NCI-H345 (cell line): ENCODE data around the gene FAM184B.

Source experiments
- DNase-seq: peaks from one replicate; lab custom pipeline; 2025; lab: John Stamatoyannopoulos, UW

The FAM184B gene

GRCh38 chr4:17773135-17773698 lies 8.2 kb downstream of the FAM184B start:
- no peak for DNase-seq

- no peak for DNase-seq
Observed at GRCh38 chr4:17771284-17771908, 10.0 kb downstream of the FAM184B start.

- no peak for DNase-seq
Observed at GRCh38 chr4:17770845-17771244, 10.6 kb downstream of the FAM184B start.

GRCh38 chr4:17769406-17770174 lies 11.8 kb downstream of the FAM184B start:
- DNase-seq = no peak

DNA sequence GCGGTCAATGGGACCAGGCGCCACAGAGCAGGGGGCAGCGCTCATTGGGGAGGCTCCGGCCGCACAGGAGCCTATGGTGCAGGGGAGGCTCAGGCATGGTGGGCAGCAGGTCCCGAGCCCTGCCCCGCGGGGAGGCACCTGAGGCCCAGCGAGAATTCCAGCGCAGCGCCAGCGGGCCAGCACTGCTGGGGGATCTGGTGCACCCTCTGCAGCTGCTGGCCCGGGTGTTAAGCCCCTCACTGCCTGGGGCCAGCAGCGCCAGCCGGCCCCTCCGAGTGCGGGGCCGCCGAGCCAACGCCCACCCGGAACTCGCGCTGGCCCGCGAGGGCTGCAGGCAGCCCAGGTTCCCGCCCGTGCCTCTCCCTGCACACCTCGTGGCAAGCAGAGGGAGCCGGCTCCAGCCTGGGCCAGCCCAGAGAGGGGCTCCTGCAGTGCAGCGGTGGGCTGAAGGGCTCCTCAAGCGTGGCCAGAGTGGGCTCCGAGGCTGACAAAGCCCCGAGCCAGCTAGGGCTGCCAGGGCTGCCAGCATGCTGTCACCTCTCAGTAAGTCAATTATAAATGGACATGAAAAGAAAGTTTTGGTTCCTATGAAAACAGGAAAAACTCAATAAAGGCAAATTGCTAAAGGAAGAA lies 14.5 kb downstream of the FAM184B start:
- no peak for DNase-seq

DNA sequence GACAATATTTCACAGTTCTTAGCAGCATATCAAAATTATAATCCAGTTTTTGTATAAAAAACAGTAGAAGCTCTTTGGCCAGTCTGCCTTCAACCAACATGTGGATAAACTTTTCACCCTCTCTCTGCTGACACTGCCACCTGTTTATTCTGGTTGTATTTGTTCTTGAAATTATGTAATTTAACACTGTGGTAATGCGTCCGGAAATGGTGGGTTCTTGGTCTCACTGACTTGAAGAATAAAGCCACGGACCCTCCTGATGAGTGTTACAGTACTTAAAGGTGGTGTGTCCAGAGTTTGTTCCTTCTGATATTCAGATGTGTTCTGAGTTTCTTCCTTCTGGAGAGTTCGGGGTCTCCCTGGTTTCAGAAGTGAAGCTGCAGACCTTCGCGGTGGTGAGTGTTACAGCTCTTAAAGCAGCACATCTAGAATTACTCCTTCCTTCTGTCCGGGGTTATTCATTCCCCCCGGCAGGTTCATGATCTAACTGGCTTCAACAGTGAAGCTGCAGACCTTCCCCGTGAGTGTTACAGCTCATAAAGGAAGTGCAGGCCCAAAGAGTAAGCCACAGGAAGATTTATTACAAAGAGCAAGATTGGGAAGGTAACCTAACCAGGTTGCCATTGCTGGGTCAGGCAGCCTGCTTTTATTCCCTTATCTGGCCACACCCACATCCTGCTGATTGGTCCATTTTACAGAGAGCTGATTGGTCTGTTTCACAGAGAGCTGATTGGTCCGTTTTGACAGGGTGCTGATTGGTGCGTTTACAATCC lies 15.7 kb downstream of the FAM184B start:
- no peak for DNase-seq

DNA sequence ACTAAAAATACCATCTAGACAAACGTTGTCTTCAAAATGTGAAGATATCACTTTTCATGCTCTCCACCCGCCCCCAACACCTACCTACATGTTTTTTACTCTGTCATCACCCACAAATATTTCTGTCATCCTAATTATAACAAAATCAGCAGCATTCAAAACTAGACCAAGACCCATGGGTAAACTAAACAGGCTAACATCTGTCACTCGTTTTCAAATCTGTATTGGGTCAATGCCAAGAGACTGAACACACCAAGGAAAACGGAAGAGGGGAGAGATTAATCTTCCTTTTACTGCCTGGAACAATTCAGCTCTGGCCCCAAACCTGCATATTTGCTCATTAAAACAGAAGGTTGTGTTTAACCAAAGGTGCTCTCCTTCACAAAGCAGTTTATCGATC lies 17.5 kb downstream of the FAM184B start:
- DNase-seq = no peak

DNA sequence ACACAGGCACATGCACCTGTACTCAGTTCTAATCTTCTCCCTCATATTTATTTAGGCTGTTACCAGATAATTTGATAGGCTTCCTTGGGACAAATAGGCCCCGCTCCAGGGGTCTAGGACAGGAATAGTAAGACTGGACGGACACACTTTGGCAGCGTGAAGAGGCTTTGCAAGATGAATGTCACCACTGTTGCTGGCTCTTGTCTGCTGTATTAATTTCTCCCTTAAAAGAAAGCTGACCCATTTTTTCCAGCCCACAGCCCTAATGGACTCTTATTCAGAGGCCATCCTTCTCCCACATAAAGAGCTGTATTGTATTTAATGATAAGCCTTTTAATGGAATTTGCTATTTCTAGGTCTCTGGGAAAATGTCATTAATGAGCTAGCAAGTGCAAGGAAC lies 18.0 kb downstream of the FAM184B start:
- no peak for DNase-seq

GRCh38 chr4:17762726-17763125 lies 18.7 kb downstream of the FAM184B start:
- peak; percentile 21 for DNase-seq

DNA sequence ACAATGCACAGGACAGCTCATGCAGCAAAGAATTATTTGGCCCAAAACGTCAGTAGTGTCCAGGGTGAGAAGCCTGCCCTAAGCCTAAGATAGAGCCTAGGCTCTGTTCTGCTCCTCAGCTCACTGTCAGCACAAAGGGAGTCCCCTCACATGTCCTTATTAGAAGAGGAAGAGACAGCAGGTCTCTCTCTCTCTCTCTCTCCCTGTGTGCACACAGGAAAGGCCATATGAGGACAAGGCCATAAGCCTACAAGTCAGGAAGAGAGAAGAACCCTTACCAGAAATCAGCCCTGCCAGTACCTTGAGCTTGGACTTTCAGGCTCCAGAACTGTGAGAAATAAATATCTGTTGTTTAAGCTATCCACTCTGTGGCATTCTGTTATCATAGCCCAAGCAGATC lies 20.4 kb downstream of the FAM184B start:
- DNase-seq = no peak

GRCh38 chr4:17760626-17761025 lies 20.8 kb downstream of the FAM184B start:
- DNase-seq = no peak

DNA sequence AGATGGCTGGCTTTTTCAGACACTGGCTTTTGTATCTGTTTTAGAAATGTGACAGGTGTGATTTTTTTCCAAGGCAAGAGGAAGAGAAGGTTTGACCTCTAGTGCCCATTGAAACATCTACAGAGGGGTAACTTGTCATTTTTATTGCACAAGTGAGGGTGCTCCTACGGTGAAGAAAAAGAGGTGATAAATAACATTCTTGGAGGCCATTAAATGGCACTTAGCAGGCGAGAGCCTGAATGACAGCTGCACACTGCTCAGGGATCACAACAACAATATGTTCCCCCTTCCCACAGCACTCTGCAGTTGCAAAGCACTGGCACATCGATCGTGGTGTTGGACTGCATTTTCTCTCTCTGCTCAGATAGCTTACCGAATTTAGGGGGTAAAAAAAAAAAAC lies 22.9 kb downstream of the FAM184B start:
- peak; percentile 21 for DNase-seq

GRCh38 chr4:17757621-17758020 lies 23.8 kb downstream of the FAM184B start:
- no peak for DNase-seq

DNA sequence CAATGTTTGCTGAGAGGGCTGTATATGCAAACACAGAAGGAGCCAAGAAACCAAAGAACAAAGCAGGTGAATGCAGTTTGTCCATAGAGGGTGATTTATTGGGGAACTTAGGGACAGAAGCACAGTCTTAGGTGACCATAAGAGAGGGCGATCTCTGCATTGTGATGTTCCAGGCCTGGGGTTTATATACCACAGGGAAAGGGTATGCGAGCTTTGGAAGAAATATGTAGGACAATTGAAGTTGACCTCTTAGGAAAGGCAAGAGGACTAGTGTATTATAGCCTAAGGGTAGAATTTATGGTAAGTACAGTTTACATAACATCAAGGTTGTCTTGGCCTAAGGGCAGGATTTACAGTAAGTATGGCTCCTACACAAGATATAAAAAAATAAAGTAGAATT lies 27.8 kb downstream of the FAM184B start:
- no peak for DNase-seq

GRCh38 chr4:17740702-17741101 lies 40.7 kb downstream of the FAM184B start:
- DNase-seq = no peak

GRCh38 chr4:17736484-17736883 lies 44.9 kb downstream of the FAM184B start:
- DNase-seq = no peak

DNA sequence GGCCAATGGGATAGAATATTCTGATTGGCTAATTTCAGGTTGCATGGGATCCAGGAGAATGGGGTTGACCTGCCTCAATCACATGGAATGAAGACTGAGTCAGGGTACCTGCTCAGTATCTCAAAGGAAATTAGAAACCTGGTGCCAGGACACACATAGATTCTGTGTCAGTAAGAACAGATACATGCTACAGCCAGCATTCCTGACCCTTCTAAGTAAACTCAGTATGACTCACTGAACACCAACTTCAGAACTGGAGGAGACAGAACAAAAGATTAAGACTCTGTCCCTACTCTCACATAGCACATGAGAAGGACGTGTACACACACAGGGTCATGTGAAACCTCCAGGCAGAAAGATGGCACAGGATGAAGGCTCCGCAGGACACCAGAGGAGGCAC lies 54.5 kb downstream of the FAM184B start:
- DNase-seq = no peak

GRCh38 chr4:17723648-17724047 lies 57.8 kb downstream of the FAM184B start:
- DNase-seq = no peak

DNA sequence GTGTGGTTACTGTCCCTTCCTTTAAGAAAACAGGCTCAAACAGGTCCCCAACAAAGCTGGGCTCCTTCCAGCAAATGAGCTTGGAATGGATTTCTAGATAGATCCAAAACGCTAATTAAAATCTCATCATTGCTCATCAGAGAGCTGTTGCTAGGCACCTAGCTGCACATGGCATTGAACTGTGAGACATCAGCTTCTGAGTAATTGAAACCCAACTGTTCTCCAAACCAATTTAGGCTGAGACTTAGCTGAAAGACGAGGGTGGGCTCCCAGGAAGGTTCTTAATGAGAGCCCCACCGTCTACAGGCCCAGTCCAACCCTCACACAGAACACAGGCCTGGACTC lies 59.1 kb downstream of the FAM184B start:
- no peak for DNase-seq

GRCh38 chr4:17721496-17722355 lies 59.7 kb downstream of the FAM184B start:
- DNase-seq = no peak

GRCh38 chr4:17719106-17719505 lies 62.3 kb downstream of the FAM184B start:
- DNase-seq = no peak
